ENCODE results near the gene HAUS1.
"Not testable (repeated sequence)": the region's sequence is repeated elsewhere in the genome, so short reads cannot be mapped to it uniquely, and the experiment has no call there.

DNA sequence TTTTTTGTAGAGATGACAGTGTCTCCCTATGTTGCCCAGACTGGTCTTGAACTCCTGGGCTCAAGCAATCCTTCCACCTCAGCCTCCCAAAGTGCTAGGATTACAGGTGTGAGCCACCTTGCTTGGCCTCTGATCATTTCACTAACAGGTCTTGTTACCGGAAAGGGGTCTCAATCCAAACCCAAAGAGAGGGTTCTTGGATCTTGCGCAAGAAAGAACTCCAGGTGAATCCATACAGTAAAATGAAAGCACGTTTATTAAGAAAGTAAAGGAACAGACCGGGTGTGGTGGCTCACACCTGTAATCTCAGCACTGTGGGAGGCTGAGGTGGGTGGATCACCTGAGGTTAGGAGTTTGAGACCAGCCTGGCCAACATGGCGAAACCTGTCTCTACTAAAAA is 56.7 kb downstream of the HAUS1 start:
- TF ChIP-seq POLR2A, EP300 (IDR thresholded peaks at IDR 0.05): not testable (repeated sequence)
- TF ChIP-seq, protein P1, sequence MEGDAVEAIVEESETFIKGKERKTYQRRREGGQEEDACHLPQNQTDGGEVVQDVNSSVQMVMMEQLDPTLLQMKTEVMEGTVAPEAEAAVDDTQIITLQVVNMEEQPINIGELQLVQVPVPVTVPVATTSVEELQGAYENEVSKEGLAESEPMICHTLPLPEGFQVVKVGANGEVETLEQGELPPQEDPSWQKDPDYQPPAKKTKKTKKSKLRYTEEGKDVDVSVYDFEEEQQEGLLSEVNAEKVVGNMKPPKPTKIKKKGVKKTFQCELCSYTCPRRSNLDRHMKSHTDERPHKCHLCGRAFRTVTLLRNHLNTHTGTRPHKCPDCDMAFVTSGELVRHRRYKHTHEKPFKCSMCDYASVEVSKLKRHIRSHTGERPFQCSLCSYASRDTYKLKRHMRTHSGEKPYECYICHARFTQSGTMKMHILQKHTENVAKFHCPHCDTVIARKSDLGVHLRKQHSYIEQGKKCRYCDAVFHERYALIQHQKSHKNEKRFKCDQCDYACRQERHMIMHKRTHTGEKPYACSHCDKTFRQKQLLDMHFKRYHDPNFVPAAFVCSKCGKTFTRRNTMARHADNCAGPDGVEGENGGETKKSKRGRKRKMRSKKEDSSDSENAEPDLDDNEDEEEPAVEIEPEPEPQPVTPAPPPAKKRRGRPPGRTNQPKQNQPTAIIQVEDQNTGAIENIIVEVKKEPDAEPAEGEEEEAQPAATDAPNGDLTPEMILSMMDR (IDR thresholded peaks at IDR 0.05): not testable (repeated sequence)

Measured in tibial nerve (tissue), 4 donors.